NCI-H1048 (cell line): Measurements from ENCODE around the gene DNAJB2.

Source experiments
- DNase-seq: peaks from one replicate; lab custom pipeline; 2025; lab: John Stamatoyannopoulos, UW

The DNAJB2 gene

DNA sequence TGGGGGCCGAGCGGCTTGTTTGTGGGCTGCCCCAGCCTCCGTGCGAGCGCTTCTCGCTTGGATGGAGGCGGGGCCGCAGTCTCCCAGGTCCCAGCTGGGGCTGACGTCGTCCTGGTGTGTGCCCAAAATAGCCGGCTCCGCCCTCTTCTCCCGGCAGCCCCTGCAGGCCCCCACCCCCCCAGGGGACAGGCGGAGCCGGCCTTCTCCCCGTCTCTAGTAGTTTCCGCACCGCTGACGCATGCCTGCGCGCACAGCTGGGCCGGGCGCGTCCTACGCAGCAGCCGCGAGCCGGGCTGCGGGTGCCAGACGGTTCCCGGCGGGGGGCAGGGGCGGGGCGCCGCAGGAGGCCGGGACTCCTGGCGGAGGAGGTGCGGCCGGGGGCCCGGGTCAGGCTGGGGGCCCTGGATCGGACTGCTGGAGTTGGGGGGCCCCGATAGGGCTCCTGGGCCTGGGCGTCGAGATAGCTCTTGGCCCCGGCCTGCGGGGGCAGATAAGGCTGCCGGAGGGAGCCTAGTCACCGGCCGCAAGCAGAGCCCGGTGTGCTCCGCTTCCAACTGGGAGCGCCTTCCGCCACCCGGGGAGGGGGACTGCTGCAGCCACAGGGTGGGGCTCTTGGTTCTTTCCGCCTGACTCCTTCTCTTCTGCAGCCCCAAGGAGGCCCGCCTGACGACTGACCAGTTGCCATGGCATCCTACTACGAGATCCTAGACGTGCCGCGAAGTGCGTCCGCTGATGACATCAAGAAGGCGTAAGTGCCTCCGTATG lies at the start of gene DNAJB2:
Gene DNAJB2 (plus strand): TSS at position 216 of the 765 bp plus-strand sequence. CDS start 468 bp downstream, at position 684.
- peak; percentile 90 for DNase-seq

DNA sequence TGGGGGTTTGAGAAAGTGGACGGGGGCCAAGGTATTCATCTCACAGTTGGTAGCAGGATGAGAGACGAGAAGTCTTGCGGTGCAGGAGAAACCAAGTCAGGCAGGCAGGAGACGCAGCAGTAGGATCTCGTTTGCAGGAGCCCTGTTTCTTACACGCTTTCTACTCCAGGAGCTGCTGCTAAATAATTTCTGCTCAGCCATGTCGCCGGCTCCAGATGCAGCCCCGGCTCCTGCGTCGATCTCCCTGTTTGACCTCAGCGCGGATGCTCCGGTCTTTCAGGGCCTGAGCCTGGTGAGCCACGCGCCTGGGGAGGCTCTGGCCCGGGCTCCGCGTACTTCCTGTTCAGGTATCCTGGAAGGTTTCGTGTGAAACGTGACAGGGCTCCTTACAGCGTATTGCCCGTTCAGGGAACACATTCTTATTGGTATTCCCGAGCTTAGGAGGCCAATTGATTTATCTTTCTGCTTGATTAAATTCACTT lies 49.1 kb upstream of the DNAJB2 start:
- DNase-seq: no peak

DNA sequence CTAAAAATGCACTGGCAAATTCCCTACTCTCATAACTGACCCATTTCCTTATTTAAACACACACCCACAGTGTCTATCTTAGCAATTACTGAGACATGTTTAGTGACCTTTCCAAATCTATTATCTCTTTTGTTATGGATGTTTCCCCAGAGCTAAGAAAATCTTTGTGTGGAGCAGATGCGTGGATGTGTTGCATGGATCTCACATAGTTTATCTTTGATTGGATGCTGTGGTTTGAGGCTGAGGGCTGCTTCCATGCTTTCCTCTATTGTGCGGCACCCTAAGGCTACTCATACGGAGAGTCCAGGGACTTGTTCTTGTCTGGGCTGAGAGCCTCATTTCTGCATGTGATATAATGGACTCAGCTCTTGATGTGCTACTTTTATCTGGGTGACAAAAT lies 44.8 kb upstream of the DNAJB2 start:
- DNase-seq: no peak

DNA sequence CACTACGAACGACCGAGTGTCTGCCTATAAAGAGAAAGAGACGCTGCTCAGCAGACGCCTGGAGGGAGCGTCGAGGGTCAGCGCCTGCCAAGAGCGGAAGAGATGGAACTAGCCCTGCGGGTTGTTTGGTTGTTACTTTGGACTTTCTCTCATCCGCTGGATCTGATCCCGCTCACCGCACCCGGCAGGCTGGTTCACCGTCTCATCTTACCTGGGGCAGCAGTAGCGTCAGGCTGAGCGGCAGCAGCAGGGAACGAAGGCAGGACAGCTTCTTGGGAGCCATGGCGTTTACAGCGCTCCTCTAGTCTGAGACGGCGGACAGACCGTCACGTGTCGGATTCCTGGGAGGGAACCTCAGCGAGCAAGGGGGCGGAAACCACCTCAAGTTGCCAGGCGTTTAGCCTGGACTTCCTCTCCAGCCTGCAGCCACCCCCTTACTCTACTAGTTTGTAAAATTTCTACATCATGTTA lies 35.8 kb upstream of the DNAJB2 start:
- no peak for DNase-seq

DNA sequence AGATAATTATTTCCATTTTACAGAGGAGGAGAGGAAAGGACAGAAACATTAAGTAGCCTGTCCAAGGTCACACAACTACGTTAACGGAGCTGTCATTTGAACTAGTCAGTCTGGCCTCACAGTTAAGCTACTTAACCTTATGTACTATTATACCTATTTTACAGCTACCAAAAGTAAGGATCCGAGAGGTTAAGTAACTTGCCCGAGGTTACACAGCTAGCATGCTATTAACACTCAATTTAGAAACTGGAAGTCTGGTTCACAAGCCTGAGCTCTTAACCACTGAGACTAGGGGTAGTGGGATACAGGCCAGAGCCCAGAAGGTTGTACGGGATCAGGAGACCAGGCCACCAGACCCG lies 34.4 kb upstream of the DNAJB2 start:
- no peak for DNase-seq

DNA sequence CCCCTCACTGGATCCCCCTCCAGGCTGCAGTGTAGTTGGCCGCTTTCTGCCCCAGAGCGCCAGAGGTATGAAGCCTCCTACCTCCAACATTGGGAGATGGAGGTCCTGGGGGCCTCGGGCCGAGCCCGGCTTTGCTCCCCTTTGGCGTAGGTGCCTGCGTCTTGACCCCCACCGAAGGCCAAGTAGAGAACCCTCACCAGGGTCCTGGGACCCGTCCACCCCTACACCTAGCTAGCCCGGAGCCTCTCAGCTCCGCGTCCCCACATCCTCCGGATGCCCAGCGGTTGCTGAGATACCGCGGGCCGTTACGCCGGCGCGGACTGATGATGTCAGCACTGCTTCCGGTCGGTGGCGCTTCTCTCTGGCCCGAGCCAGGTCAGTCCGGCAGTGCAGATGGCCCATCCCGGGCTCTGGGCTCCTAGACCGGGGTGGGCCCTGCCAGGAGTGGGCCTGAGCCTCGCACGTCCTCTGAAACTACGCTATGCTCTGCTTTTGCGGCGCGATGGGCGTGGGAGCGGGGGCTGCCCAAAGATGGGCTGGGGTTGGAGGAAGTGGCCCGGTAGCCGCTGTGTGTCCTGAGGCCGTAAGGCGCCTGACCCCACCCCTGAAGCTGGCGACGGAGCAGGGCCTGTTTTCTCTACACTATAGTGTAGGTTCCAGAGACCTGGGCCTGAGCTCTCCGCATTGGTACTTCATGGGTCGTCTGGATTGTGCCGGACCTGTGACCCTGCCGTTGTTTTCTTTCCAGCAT lies 33.8 kb upstream of the DNAJB2 start, which contains the start of the genes GLB1L and STK16:
Gene GLB1L (minus strand): TSS at position 297 of the 751 bp plus-strand sequence. CDS start 1,871 bp downstream, outside the sequence.
Gene STK16 (plus strand): TSS at position 332 of the 751 bp plus-strand sequence. CDS start 521 bp downstream, outside the sequence.
- DNase-seq: peak; percentile 41

DNA sequence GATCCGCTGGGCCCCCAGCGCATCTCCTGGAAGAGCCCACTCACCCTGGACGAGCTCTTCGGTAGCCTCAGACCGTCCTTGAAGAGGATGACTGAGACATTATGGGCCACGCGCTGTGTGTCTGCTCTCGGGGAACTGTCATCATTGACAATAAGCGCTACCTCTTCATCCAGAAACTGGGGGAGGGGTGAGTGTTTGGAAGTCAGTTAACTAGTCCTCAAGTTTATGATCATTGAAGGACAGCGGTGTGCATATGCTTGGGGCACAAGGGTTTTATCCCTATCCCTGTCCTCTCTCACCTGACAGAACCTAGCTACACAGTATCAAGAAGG lies 33.3 kb upstream of the DNAJB2 start:
- DNase-seq: no peak

DNA sequence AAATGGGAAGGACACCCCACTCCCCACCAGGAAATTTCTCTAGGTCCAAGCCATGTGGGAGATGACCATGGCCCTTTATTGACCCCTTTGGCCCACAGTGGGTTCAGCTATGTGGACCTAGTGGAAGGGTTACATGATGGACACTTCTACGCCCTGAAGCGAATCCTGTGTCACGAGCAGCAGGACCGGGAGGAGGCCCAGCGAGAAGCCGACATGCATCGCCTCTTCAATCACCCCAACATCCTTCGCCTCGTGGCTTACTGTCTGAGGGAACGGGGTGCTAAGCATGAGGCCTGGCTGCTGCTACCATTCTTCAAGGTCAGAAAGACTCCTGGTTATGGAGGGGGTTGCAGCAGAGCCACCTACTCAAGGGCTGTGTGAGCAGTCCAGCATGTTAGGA lies 32.6 kb upstream of the DNAJB2 start:
- DNase-seq: no peak

DNA sequence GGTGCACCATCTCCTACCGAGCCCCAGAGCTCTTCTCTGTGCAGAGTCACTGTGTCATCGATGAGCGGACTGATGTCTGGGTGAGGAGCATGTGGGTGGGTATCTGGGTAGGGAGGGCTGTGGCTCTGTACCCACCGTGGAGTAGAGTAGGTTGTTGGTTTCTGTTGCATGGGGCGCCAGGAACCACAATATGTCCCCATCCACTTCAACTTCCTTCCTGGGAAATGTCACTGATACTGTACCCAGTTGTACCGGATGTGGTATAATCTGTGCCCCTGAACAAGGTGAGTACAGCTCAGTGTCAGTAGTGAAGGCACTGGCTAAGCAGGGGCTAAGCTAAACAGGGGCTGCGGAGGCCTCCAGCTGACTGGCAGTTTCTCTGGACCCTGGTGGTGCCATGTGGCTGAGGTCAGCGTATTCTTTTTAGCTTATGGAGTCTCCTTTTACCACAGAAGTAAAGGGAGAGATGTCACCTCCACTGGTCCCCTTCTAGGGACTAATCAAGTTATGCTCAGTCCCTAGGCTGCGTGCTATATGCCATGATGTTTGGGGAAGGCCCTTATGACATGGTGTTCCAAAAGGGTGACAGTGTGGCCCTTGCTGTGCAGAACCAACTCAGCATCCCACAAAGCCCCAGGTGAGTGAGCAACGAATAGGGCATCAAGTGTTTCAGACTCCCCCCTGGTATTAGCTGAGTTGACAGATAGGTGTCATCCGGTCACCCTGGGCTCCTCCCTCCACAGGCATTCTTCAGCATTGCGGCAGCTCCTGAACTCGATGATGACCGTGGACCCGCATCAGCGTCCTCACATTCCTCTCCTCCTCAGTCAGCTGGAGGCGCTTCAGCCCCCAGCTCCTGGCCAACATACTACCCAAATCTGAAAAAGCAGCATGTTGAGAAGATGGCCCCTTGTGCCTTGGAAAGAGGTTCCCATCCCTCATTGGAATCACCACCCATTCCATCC lies 31.2 kb upstream of the DNAJB2 start:
- DNase-seq: no peak

DNA sequence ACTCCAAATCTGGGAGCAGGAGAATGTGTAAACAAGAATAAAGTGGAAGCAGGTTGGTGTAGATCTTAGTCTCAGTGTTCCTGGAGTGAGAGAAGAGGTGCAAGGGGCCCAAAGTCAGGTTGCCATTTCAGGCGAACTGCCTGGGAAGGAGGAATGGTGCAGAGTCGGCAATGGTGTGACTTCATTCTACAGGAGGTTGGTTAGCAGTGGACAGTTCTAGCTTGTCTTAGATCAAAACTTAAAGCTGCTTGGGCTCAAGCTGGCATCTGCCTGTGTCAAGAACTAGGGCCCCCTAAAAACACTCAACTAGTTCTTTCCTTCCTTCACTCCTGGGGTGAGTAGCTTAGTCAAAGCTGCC lies 30.3 kb upstream of the DNAJB2 start:
- no peak for DNase-seq

DNA sequence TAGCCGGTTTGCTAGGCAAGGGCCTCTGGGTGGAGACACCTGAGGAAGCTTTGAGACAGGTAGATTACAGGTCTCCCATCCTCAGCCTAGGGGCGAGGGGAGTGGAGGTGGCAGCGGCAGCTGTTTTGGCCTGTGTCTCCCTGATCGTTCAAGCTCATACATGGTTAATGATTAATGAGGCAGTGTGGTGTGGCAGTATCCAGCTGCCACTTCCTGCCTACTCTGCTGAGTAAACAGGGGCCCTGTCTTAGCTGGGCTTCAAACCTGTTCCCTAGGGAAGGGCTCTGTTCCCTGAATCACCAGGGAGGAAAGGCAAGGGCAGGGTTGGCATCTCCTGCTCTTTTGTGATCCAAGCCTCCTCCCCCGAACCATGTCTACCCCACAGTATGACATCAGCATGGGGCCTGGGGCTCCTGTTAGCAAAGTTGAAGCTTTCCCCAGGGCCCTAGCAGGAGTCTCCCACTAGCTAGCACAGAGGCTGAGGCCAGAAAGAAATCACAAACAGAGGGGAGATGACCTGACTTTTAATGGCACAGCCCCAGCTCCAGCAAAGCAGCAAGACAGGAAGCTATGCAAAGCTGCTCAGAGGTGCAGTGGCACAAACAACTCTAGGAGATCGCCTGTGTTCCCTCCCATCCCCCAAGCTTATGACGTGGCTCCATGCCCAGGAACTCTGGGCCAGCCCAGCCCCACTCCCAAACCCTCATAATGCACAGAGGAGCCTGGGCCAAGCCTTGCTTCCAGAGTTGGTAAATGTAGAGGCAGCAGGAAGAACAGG lies 29.8 kb upstream of the DNAJB2 start:
- DNase-seq: no peak

DNA sequence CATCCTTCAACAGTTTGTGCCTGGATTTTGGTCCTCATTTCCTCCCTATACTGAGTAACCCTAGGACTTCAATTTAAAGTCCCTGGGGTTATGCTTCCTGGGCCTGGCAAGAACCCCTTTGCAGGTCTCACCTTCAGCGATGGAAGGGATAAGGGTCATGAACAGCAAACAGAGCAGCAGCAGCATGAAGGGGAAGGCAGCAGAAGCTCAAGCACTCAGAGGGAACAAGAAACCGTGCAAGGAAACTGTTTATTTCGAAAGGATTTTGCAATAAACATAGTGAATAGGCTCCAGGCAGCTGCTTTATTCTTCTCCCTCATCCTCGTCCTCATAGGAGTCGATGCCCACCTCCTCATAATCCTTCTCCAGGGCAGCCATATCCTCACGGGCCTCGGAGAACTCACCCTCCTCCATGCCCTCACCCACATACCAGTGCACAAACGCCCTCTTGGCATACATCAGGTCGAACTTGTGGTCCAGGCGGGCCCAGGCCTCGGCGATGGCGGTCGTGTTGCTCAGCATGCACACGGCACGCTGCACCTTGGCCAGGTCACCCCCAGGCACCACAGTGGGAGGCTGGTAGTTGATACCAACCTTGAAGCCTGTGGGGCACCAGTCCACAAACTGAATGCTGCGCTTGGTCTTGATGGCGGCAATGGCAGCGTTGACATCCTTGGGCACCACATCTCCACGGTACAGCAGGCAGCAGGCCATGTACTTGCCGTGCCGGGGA lies 29.0 kb upstream of the DNAJB2 start:
- no peak for DNase-seq

DNA sequence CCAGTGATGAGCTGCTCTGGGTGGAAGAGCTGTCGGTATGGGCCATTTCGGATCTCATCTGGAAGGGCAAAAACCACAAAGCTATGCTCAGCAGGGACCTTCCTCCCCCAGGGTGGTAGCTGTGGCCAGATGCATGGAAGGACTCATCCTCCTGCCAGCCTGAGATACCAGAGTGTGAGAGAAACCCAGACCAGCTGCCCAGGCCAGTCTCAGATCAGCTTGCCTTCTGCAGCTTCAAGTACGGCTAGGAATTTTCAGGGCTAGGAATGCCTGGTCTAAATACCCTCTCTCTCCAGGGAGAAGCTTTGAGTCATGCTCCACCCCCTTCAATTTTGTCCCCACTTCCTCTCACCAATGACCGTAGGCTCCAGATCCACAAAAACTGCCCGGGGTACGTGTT lies 27.5 kb upstream of the DNAJB2 start:
- DNase-seq: no peak

DNA sequence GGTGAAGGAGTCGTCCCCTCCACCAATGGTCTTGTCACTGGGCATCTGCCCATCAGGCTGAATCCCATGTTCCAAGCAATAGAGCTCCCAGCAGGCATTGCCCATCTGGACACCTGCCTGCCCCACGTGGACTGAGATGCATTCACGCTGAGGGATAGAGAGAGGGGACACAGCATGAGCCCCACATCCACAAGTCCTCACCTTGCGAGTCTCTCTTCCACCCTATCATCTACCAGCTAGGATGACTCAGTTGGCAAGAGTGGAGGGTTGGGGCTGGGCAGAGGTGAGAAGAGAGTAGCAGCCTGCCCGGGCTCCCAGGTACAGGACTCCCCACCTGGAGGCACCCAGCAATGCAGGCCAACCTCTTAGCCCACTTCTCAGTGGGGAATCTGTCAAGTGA lies 27.1 kb upstream of the DNAJB2 start:
- DNase-seq: no peak

DNA sequence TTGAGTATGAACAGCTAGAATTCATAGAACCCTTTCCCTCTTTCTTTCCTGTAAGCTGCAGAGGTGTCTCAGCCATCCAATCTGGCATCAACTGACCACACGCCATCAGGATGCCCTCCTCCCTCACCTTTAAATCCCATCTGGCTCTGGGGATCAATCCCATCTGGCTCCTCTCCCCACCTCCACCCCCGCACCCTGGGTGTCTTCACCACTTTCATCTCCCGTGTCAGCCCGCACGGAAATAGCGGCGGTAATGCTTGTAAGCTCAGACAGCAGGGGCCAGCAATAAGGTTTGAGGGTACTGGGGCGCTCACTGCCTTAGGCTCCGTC lies 26.6 kb upstream of the DNAJB2 start:
- DNase-seq: no peak

DNA sequence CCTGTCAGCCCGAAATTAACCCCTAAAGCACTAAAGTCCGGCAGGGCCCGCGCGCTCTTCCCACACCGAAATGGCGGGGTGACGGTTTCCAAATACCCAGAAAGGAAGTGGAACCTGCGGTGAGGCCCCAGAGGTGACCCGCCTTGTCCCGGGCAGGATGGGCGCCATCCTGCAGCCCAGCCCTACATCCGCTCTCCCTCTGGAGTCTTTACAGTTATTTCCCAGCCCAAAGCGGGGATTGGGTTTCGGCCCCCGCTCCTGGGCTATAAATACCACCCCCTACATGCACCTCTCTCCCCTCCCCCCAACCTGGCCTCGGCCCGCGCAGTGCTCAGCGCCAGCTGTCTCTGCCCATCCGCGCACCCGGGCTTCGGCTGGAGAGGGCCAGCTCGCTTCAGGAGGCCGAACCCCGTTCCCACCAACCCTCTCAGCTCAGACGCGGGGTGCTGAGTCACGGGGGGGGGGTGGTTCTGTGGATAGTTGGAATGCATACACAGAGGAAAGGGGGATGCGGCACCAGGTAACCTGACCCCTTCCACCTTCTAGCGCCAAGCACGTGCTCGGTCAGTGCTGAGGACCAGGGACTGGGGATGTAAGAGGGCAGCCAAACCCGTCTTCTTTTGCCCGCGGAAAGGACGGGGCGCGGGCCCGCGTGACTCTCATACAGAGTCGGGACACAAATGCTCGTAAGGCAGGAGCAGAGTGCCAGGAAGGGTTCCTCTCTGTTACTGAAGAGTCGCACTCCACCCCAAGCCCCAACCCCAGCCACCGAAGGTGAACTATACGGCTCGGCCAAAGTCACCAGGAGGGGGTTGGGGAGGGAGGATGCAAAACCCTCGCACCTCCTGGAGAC lies 26.0 kb upstream of the DNAJB2 start, which contains the start of gene TUBA4B:
Gene TUBA4B (plus strand): TSS at position 344 of the 853 bp plus-strand sequence. CDS start 165 bp downstream, at position 509.
- DNase-seq: no peak

DNA sequence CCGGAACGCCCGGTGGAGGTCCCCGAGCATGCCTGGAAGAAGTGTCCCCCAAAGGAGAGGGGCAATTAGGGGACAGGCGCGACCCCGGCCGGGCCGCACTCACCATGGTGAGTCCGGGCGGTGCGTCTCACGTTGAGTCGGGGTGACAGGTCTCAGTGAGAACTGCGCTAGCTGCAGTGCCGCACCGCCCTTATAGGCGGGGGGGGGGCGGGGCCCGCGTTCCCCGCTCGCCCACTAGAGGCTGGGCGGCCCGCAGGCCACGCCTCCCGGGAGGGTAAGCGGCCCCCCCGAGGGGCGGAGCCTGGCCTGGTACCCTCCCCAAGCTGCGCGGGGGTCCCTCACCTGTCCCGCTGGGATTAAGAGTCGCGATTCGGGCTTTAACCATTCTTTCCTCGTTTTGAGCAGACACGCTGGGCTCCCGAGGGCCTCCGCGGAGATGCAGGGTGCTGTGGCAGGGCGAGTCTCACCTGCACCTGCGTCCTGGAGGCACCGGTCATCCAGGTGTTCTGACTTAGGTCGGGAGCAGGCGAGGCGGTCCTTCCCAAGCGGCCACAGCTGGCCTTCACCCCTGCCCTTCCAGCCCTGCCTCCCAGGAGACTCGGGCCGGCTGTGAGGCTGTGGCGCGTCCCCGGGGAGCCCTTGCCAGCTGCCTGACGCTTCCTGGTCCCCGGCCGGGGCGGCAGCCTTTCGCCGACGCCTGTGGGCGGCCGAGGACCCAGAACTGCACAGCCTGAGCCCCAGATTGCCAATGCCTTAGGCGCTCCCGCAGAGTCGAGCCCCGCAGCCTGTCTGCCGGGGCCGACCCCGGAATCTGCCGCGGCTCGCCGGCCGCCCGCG lies 25.2 kb upstream of the DNAJB2 start, which contains the start of gene TUBA4A:
Gene TUBA4A (minus strand): TSS at position 166 of the 837 bp plus-strand sequence. CDS start 60 bp downstream, at position 106.
- no peak for DNase-seq

DNA sequence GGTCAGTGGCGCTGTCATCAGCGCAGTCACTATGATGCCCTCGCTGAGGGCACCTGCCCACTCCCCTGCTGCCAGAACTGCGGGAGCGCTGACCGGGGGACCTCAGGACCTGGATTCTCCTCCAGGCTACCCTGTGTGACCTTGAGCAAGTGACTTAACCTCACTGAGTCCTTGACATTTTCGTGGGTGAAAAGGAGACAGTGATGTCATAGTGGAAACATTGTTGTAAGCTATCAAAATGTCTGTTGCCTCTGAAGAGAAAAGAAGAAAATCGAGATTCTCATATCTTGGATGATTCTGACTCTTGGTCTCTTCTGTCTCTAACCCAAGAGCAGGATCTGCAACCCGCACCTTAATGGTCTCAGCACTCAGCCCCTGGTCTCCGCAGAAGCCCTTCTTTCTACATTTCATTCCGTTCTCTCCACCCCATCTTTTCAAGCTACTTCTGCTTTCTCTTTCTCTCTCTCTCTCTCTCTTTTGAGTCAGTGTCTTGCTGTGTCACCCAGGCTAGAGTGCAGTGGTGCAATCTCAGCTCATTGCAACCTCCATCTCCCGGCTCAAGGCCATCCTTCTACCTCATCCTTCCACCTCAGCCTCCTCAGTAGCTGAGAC lies 24.5 kb upstream of the DNAJB2 start:
- DNase-seq: no peak
